Panc1 (cell line): ENCODE data around the gene CHST11. TPM values are rescaled to one million over a fixed set of nuclear protein-coding genes. Genes with fewer than 3 reads are reported as not detected.
"Not testable (repeated sequence)": the region's sequence is repeated elsewhere in the genome, so short reads cannot be mapped to it uniquely, and the experiment has no call there.

Experiments
- ATAC-seq: fragments of 200-7000 bp; cut with Tn5 transposase; 2 replicates; pipeline ENCODE4 v1.9.1; 2020; ENCODE audit warnings: mild to moderate bottlenecking, moderate library complexity
- BruUV-seq: library from RNA; stranded (reverse); fragments of 400-500 nt; replicated peaks from 2 replicates; lab custom pipeline; 2021; lab: Mats Ljungman, UMichigan
- CTCF ChIA-PET: fragments of 300-600 bp; sonication (Branson Sonifier 250); formaldehyde crosslinking; loops from one replicate; lab custom pipeline; 2022; ENCODE audit warnings: antibody characterized with exemption; lab: Charles Lee
- POLR2A ChIA-PET: fragments of 300-600 bp; sonication (Branson Sonifier 250); formaldehyde crosslinking; loops from one replicate; lab custom pipeline; 2022; ENCODE audit warnings: antibody characterized with exemption; lab: Charles Lee
- DNase-seq: peaks from one replicate; pipeline ENCODE4 v3.0.0-alpha.2; 2010; ENCODE audit warnings: low read depth, low spot score
- H3K27ac ChIP-seq: 2 replicates; pipeline ENCODE4 v1.5.1; 2011; ENCODE audit warnings: mild to moderate bottlenecking, low read length, inconsistent platforms
- H3K27me3 ChIP-seq: fragments of 200-500 bp; sonication (Bioruptor generic); 2 replicates; pipeline ENCODE4 v1.6.0; 2014; ENCODE audit warnings: low read length, inconsistent platforms; ENCODE audit not compliant: control insufficient read depth, insufficient read depth
- H3K36me3 ChIP-seq: fragments of 200-500 bp; sonication (Bioruptor generic); 2 replicates; pipeline ENCODE4 v1.5.1; 2014; ENCODE audit warnings: inconsistent platforms, mild to moderate bottlenecking, low read length, moderate library complexity; ENCODE audit not compliant: control insufficient read depth, insufficient read depth
- H3K4me1 ChIP-seq: 2 replicates; pipeline ENCODE4 v1.5.1; 2011; ENCODE audit warnings: inconsistent platforms, mild to moderate bottlenecking, low read length, moderate library complexity; ENCODE audit not compliant: control insufficient read depth, insufficient read depth
- H3K4me3 ChIP-seq, 2 experiments: 2 replicates each; pipeline ENCODE4 v1.5.1; 2011 to 2012; ENCODE audit warnings: low read depth in 2 of 2, low read length in 2 of 2, mild to moderate bottlenecking in 2 of 2, inconsistent platforms in 1 of 2, moderate library complexity in 1 of 2
- H3K9me3 ChIP-seq: fragments of 200-500 bp; sonication (Bioruptor generic); 2 replicates; pipeline ENCODE4 v1.5.1; 2014; ENCODE audit warnings: low read depth, mild to moderate bottlenecking, inconsistent platforms, low read length, moderate library complexity; ENCODE audit not compliant: control insufficient read depth, insufficient read depth
- POLR2AphosphoS5 ChIP-seq: IDR thresholded peaks from 2 replicates; pipeline ENCODE4 v1.6.1; 2012; ENCODE audit warnings: mild to moderate bottlenecking, low read depth, low read length, moderate library complexity
- SIN3A ChIP-seq: IDR thresholded peaks from 2 replicates; pipeline ENCODE4 v1.6.1; 2012; ENCODE audit warnings: low read depth, mild to moderate bottlenecking, low read length, moderate library complexity, borderline replicate concordance; ENCODE audit not compliant: insufficient read depth
- TCF7L2 ChIP-seq: IDR thresholded peaks from 2 replicates; pipeline ENCODE4 v1.6.1; 2011; ENCODE audit warnings: mild to moderate bottlenecking, low read depth, low read length, inconsistent platforms
- in situ Hi-C: cut with HindIII; loops from 2 replicates; pipeline ENCODE4 v1.10.0; 2016; ENCODE audit warnings: low sequenced_read_pairs, low pct_unique_long_range_greater_than_20kb
- intact Hi-C: fragments of 100-400 bp; cut with micrococcal nuclease; formaldehyde crosslinking; loops from one replicate; pipeline ENCODE4 v1.10.0; 2022; ENCODE audit not compliant: unreplicated experiment
- total RNA-seq: library from RNA; stranded (reverse); gene quantifications from one replicate; pipeline ENCODE4 v1.2.1, GENCODE V29; 2021; ENCODE audit not compliant: unreplicated experiment
- TF ChIP-seq, protein P1 (sequence below): fragments of 450-650 bp; IDR thresholded peaks from 2 replicates; pipeline ENCODE4 v1.5.1; 2017; ENCODE audit warnings: mild to moderate bottlenecking
- TF ChIP-seq, protein P2 (sequence below), 2 experiments: IDR thresholded peaks; 2 replicates each; pipeline ENCODE4 v1.6.1; 2011 to 2012; ENCODE audit warnings: low read depth in 2 of 2, control low read depth in 1 of 2, low read length in 1 of 2, mild to moderate bottlenecking in 1 of 2, moderate library complexity in 1 of 2; ENCODE audit not compliant: insufficient read depth in 1 of 2

The CHST11 gene
- total RNA-seq, 1 experiment from 2014 or later = 11.4 TPM

GRCh38 chr12:104743202-104743580 is 286.4 kb downstream of the CHST11 start:
- no peak for ATAC-seq
- no peak for TF ChIP-seq SIN3A
- no peak for TF ChIP-seq POLR2AphosphoS5
- TF ChIP-seq, protein P1, sequence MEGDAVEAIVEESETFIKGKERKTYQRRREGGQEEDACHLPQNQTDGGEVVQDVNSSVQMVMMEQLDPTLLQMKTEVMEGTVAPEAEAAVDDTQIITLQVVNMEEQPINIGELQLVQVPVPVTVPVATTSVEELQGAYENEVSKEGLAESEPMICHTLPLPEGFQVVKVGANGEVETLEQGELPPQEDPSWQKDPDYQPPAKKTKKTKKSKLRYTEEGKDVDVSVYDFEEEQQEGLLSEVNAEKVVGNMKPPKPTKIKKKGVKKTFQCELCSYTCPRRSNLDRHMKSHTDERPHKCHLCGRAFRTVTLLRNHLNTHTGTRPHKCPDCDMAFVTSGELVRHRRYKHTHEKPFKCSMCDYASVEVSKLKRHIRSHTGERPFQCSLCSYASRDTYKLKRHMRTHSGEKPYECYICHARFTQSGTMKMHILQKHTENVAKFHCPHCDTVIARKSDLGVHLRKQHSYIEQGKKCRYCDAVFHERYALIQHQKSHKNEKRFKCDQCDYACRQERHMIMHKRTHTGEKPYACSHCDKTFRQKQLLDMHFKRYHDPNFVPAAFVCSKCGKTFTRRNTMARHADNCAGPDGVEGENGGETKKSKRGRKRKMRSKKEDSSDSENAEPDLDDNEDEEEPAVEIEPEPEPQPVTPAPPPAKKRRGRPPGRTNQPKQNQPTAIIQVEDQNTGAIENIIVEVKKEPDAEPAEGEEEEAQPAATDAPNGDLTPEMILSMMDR = no peak
- no peak for TF ChIP-seq TCF7L2
- TF ChIP-seq, protein P2, sequence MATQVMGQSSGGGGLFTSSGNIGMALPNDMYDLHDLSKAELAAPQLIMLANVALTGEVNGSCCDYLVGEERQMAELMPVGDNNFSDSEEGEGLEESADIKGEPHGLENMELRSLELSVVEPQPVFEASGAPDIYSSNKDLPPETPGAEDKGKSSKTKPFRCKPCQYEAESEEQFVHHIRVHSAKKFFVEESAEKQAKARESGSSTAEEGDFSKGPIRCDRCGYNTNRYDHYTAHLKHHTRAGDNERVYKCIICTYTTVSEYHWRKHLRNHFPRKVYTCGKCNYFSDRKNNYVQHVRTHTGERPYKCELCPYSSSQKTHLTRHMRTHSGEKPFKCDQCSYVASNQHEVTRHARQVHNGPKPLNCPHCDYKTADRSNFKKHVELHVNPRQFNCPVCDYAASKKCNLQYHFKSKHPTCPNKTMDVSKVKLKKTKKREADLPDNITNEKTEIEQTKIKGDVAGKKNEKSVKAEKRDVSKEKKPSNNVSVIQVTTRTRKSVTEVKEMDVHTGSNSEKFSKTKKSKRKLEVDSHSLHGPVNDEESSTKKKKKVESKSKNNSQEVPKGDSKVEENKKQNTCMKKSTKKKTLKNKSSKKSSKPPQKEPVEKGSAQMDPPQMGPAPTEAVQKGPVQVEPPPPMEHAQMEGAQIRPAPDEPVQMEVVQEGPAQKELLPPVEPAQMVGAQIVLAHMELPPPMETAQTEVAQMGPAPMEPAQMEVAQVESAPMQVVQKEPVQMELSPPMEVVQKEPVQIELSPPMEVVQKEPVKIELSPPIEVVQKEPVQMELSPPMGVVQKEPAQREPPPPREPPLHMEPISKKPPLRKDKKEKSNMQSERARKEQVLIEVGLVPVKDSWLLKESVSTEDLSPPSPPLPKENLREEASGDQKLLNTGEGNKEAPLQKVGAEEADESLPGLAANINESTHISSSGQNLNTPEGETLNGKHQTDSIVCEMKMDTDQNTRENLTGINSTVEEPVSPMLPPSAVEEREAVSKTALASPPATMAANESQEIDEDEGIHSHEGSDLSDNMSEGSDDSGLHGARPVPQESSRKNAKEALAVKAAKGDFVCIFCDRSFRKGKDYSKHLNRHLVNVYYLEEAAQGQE (IDR thresholded peaks at IDR 0.05; ENCODE audit: insufficient read depth in 1 of 2, low read depth in 2 of 2, low read length in 1 of 2) = no peak
- H3K4me3 ChIP-seq = no peak overlapping the region
- H3K9me3 ChIP-seq = no peaks in the 10 kb centered on the region
- no peaks in the 10 kb centered on the region for H3K36me3 ChIP-seq
- ChIA-PET CTCF (no interaction called here), POLR2A (no interaction called here)
- H3K27me3 ChIP-seq = no peaks in the 10 kb centered on the region
- in situ Hi-C loops = no loop called here
- no peak overlapping the region for H3K27ac ChIP-seq
- intact Hi-C loops = no loop called here
- H3K4me1 ChIP-seq = no peaks in the 10 kb centered on the region
- DNase-seq = no peak
- BruUV-seq = no TSS peak

GRCh38 chr12:104743753-104744548 is 287.2 kb downstream of the CHST11 start:
- intact Hi-C loops, in situ Hi-C loops, H3K4me1 ChIP-seq, POLR2A ChIA-PET, H3K36me3 ChIP-seq, H3K27me3 ChIP-seq, H3K4me3 ChIP-seq, CTCF ChIA-PET, BruUV-seq, DNase-seq, ATAC-seq, H3K27ac ChIP-seq, H3K9me3 ChIP-seq: not testable (repeated sequence)

- Histone ChIP-seq H3K36me3 (no peaks in the 10 kb centered on the region), H3K4me3 (no peak overlapping the region), H3K9me3 (no peaks in the 10 kb centered on the region), H3K4me1 (no peaks in the 10 kb centered on the region), H3K27ac (no peak overlapping the region), H3K27me3 (no peaks in the 10 kb centered on the region)
- intact Hi-C loops = no loop called here
- in situ Hi-C loops = no loop called here
- ChIA-PET POLR2A (no interaction called here), CTCF (no interaction called here)
- ATAC-seq (no peak), DNase-seq (no peak)
- no peak for TF ChIP-seq POLR2AphosphoS5
- no TSS peak for BruUV-seq
These were observed 289.8 kb downstream of the CHST11 start for GRCh38 chr12:104746467-104747088.
